SJCRH30 (cell line): ENCODE measurements around the gene SUGCT. TPM values are rescaled to one million over a fixed set of nuclear protein-coding genes. Genes with fewer than 3 reads are reported as not detected.

ENCODE experiments used
- DNase-seq, 2 experiments: peaks; one replicate each; pipeline ENCODE4 v3.0.0-alpha.2; 2015 to 2020
- H3K27ac ChIP-seq: fragments of 250-450 bp; sonication (Bioruptor Pico); 2 replicates; pipeline ENCODE4 v1.5.1; 2020; ENCODE audit warnings: mild to moderate bottlenecking, moderate library complexity
- H3K27me3 ChIP-seq: fragments of 250-450 bp; sonication (Bioruptor Pico); 2 replicates; pipeline ENCODE4 v1.5.1; 2020; ENCODE audit warnings: mild to moderate bottlenecking, moderate library complexity
- H3K36me3 ChIP-seq: fragments of 250-450 bp; sonication (Bioruptor Pico); 2 replicates; pipeline ENCODE4 v1.5.1; 2020; ENCODE audit warnings: mild to moderate bottlenecking, moderate library complexity
- H3K4me1 ChIP-seq: fragments of 250-450 bp; sonication (Bioruptor Pico); 2 replicates; pipeline ENCODE4 v1.5.1; 2020; ENCODE audit warnings: mild to moderate bottlenecking, moderate library complexity
- H3K4me3 ChIP-seq: fragments of 250-450 bp; sonication (Bioruptor Pico); 2 replicates; pipeline ENCODE4 v1.5.1; 2020; ENCODE audit warnings: mild to moderate bottlenecking, moderate library complexity
- H3K9me3 ChIP-seq: fragments of 250-450 bp; sonication (Bioruptor Pico); replicated peaks from 2 replicates; pipeline ENCODE4 v1.5.1; 2020; ENCODE audit warnings: mild to moderate bottlenecking, moderate library complexity
- total RNA-seq: library from RNA; depleted of rRNA; stranded (reverse); fragments of >200 nt; shearing (Covaris generic); gene quantifications from 2 replicates; pipeline ENCODE4 v1.2.3, GENCODE V29; 2014

SUGCT gene
- total RNA-seq, 1 experiment from 2014 or later = 4.8 TPM

DNA sequence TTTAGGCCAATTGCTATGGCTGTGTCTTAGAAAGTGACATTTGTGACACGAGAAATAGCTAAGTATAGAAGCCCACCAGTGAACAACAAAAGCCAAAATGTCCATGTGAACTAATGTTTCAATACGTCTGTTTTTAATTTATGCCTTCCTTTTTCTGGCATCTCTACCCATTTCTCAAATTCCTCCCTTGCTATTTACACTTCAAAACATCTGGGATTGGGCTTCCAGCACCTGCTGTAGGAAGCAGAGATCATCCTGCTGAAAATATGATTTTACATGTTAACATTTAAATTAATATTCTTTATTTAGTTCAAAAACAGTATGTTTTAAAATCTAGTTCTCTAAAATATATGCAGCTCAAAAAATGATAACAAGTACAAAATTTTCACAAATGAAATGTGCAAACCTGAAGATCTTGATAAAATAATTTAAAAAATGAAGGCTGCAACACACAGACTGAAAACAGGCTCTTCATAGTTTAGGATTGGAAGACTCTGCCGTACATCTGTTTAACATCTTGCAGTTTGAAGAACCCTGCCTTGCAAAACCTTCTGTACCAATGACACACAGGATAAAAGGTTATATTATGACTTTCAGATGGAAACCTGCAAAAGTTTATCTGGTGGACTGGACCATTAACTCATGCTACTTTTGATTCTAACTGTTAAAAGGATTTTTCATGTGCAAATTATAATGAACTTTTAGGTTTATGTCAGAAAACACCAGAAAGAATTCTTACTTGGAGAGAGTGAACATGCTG, 408.4 kb downstream of the SUGCT start:
- no peaks in the 10 kb centered on the region for H3K27me3 ChIP-seq
- no peak for DNase-seq
- H3K9me3 ChIP-seq = no peaks in the 10 kb centered on the region
- H3K27ac ChIP-seq = no peak overlapping the region
- no peaks in the 10 kb centered on the region for H3K4me1 ChIP-seq
- no peak overlapping the region for H3K4me3 ChIP-seq
- H3K36me3 ChIP-seq = no peaks in the 10 kb centered on the region

- H3K9me3 ChIP-seq = no peaks in the 10 kb centered on the region
- no peaks in the 10 kb centered on the region for H3K27me3 ChIP-seq
- H3K36me3 ChIP-seq = no peaks in the 10 kb centered on the region
- no peaks in the 10 kb centered on the region for H3K4me1 ChIP-seq
- no peak overlapping the region for H3K4me3 ChIP-seq
- no peak for DNase-seq
- no peak overlapping the region for H3K27ac ChIP-seq
Observed at GRCh38 chr7:40544221-40544723, 409.5 kb downstream of the SUGCT start.

DNA sequence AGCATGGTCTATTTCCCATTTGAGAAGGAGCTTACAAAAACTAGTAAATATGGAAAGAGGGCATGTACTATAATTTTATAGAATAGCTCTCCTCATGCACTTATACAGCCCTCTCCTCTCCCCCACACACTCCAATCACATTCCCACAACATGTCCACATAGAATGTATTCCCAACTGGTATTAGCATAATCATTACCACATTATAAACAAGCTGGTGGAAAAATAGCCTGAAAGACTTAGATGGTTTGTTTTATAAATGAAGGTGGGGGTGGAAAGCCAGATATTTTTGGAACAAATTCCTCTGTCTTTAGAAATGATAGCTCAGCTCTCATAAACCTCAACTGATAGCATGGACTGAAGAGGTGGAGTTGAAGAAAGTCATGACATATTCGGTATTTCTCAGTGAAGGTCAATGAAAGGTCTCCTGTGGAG, 410.1 kb downstream of the SUGCT start:
- H3K4me1 ChIP-seq = no peaks in the 10 kb centered on the region
- H3K4me3 ChIP-seq = no peak overlapping the region
- H3K27me3 ChIP-seq = no peaks in the 10 kb centered on the region
- no peaks in the 10 kb centered on the region for H3K9me3 ChIP-seq
- no peak overlapping the region for H3K27ac ChIP-seq
- no peaks in the 10 kb centered on the region for H3K36me3 ChIP-seq
- no peak for DNase-seq

- no peak overlapping the region for H3K27ac ChIP-seq
- no peaks in the 10 kb centered on the region for H3K9me3 ChIP-seq
- H3K4me3 ChIP-seq = no peak overlapping the region
- no peak for DNase-seq
- H3K27me3 ChIP-seq = no peaks in the 10 kb centered on the region
- no peaks in the 10 kb centered on the region for H3K36me3 ChIP-seq
- no peaks in the 10 kb centered on the region for H3K4me1 ChIP-seq
Observed at GRCh38 chr7:40545739-40546138, 410.9 kb downstream of the SUGCT start.

- Histone ChIP-seq H3K9me3 (no peaks in the 10 kb centered on the region), H3K4me1 (peaks cover 3% of the 10 kb centered on the region)
Observed at GRCh38 chr7:40546616-40547501, 412.1 kb downstream of the SUGCT start.

GRCh38 chr7:40549372-40550039, 414.7 kb downstream of the SUGCT start:
- Histone ChIP-seq H3K4me3 (no peak overlapping the region), H3K9me3 (no peaks in the 10 kb centered on the region), H3K27me3 (no peaks in the 10 kb centered on the region), H3K27ac (no peak overlapping the region), H3K4me1 (peaks cover 8% of the 10 kb centered on the region), H3K36me3 (no peaks in the 10 kb centered on the region)
- no peak for DNase-seq

More at GRCh38 chr7:40546616-40547501, 412.1 kb downstream of the SUGCT start:
- no peaks in the 10 kb centered on the region for H3K27me3 ChIP-seq
- DNase-seq = no peak
- H3K27ac ChIP-seq = no peak overlapping the region
- H3K36me3 ChIP-seq = no peaks in the 10 kb centered on the region
- H3K4me3 ChIP-seq = no peak overlapping the region

- DNase-seq = peak in 1 of 2 experiments; percentile 27
- Histone ChIP-seq H3K9me3 (no peaks in the 10 kb centered on the region), H3K4me1 (peaks cover 8% of the 10 kb centered on the region), H3K4me3 (no peak overlapping the region), H3K36me3 (no peaks in the 10 kb centered on the region), H3K27me3 (no peaks in the 10 kb centered on the region), H3K27ac (no peak overlapping the region)
Observed at GRCh38 chr7:40551685-40552576, 417.1 kb downstream of the SUGCT start.

GRCh38 chr7:40560672-40561071, 425.9 kb downstream of the SUGCT start:
- Histone ChIP-seq H3K4me1 (no peaks in the 10 kb centered on the region), H3K27ac (no peak overlapping the region), H3K9me3 (no peaks in the 10 kb centered on the region), H3K36me3 (no peaks in the 10 kb centered on the region), H3K27me3 (no peaks in the 10 kb centered on the region), H3K4me3 (no peak overlapping the region)
- DNase-seq = no peak

GRCh38 chr7:40566879-40567278, 432.1 kb downstream of the SUGCT start:
- peaks cover 3% of the 10 kb centered on the region; the same call in 1 of the 2 replicates for H3K27me3 ChIP-seq
- H3K27ac ChIP-seq = no peak overlapping the region
- H3K4me1 ChIP-seq = peaks cover 17% of the 10 kb centered on the region
- no peaks in the 10 kb centered on the region for H3K36me3 ChIP-seq
- H3K9me3 ChIP-seq = no peaks in the 10 kb centered on the region
- no peak for DNase-seq
- H3K4me3 ChIP-seq = no peak overlapping the region

DNA sequence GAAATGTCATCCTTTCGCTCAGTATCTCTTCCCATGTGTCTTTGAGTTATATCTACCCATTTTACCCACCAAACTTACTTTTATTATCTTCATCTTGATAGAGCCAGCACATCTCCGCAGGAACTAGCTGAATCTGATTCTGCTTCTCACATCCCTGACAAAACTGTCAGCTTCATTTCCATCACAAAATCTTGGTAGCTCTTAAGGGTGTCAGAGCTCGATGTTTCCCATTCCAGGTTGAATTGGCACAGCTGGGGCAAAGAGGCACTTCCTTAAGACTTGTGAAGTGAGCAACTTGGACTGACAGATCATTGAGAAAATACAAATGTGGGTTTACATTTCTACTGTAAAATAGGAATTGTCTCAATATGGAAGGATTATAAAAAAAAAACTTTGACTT, 434.5 kb downstream of the SUGCT start:
- Histone ChIP-seq H3K27ac (no peak overlapping the region), H3K36me3 (no peaks in the 10 kb centered on the region), H3K27me3 (peaks cover 3% of the 10 kb centered on the region; the same call in 1 of the 2 replicates), H3K4me3 (no peak overlapping the region), H3K4me1 (peaks cover 39% of the 10 kb centered on the region), H3K9me3 (no peaks in the 10 kb centered on the region)
- no peak for DNase-seq

- Histone ChIP-seq H3K4me3 (no peak overlapping the region), H3K36me3 (no peaks in the 10 kb centered on the region), H3K9me3 (no peaks in the 10 kb centered on the region), H3K4me1 (peaks cover 39% of the 10 kb centered on the region), H3K27ac (no peak overlapping the region), H3K27me3 (peaks cover 3% of the 10 kb centered on the region; the same call in 1 of the 2 replicates)
- peak in 1 of 2 experiments; percentile 43 for DNase-seq
Observed at GRCh38 chr7:40570223-40570622, 435.4 kb downstream of the SUGCT start.

- DNase-seq = peak; percentile 94 to 98
- Histone ChIP-seq H3K27ac (peak overlapping the region; percentile 75), H3K27me3 (peaks cover 3% of the 10 kb centered on the region; the same call in 1 of the 2 replicates), H3K36me3 (no peaks in the 10 kb centered on the region), H3K4me3 (no peak overlapping the region), H3K4me1 (peaks cover 39% of the 10 kb centered on the region), H3K9me3 (no peaks in the 10 kb centered on the region)
Observed at GRCh38 chr7:40571796-40572195, 437.0 kb downstream of the SUGCT start.

DNA sequence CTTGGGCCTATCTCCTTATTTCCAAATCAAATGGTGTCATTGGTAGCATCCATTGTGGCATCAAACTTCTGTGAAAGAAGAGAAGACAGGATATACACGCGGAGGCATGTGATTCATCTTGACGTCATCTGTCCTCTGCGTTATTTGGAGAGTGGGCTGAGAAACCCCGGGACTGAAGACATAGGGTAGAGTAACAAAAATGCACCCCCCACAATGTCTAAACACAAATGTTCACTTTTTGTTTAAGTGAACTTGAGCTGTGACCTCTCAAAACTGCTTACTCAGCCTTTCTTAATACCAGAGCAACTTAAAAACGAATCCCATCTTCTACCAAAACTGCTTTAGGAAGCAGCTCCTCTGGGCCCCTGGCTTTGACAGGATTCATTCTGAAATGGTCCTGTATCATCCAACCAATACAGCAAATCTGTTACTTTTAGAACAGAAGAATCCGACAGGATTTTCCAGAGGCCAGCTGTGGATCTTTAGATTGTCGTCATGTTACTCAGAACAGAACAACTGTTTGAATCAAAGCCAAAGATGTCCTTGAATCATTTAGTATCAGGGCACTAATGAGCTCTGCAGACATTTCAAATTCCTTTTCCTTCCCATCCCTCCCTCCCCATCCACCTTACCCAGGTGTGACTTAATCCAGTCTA, 438.1 kb downstream of the SUGCT start:
- H3K4me3 ChIP-seq = no peak overlapping the region; the same call in 1 of the 2 replicates
- peak; percentile 59 to 82 for DNase-seq
- peak overlapping the region; percentile 75 for H3K27ac ChIP-seq
- peaks cover 39% of the 10 kb centered on the region for H3K4me1 ChIP-seq
- H3K27me3 ChIP-seq = peaks cover 3% of the 10 kb centered on the region; the same call in 1 of the 2 replicates
- no peaks in the 10 kb centered on the region for H3K9me3 ChIP-seq
- no peaks in the 10 kb centered on the region for H3K36me3 ChIP-seq
